K562 (cell line): ENCODE data around the gene ZNF581.

Experiments
- CREM ChIP-seq: IDR thresholded peaks from 2 replicates; pipeline ENCODE4 v1.6.1; 2014; ENCODE audit warnings: antibody characterized with exemption, low read depth
- EGR1 ChIP-seq: fragments of 450-650 bp; conservative IDR thresholded peaks from 2 replicates; pipeline ENCODE4 v1.6.1; 2017; ENCODE audit warnings: mild to moderate bottlenecking
- EP300 ChIP-seq: IDR thresholded peaks from 2 replicates; pipeline ENCODE4 v1.6.1; 2012; ENCODE audit warnings: low read length, improper control_type of control experiment
- ETV6 ChIP-seq, 3 experiments: fragments of 150-350 bp in 1 of 3; sonication (generic) in 1 of 3; formaldehyde crosslinking in 1 of 3; IDR thresholded peaks; 2 replicates each; pipeline versions ENCODE4 v1.6.1 to v1.8.0; 2014 to 2022; ENCODE audit warnings: borderline replicate concordance in 2 of 3, low read depth in 2 of 3, antibody characterized with exemption in 1 of 3, low read length in 1 of 3, mild to moderate bottlenecking in 1 of 3, missing genetic modification reagents in 1 of 3
- MIER1 ChIP-seq: fragments of 450-650 bp; IDR thresholded peaks from 2 replicates; pipeline ENCODE4 v1.6.1; 2016; ENCODE audit warnings: antibody characterized with exemption, mild to moderate bottlenecking, low read depth
- POLR2A ChIP-seq: fragments of 450-650 bp; conservative IDR thresholded peaks from 2 replicates; pipeline ENCODE4 v1.6.1; 2016
- POLR2AphosphoS5 ChIP-seq: IDR thresholded peaks from 2 replicates; pipeline ENCODE4 v1.6.1; 2011; ENCODE audit warnings: mild to moderate bottlenecking, low read depth, low read length, moderate library complexity; ENCODE audit not compliant: control insufficient read depth, insufficient read depth
- SMARCE1 ChIP-seq: fragments of 450-650 bp; IDR thresholded peaks from 2 replicates; pipeline ENCODE4 v1.7.1; 2016; ENCODE audit warnings: mild to moderate bottlenecking
- TF ChIP-seq, protein P1 (sequence below): fragments of 450-650 bp; IDR thresholded peaks from 2 replicates; pipeline ENCODE4 v1.6.1; 2016; ENCODE audit warnings: low read depth, mild to moderate bottlenecking, moderate library complexity
- TF ChIP-seq, protein P2 (sequence below): sonication (generic); formaldehyde crosslinking; IDR thresholded peaks from 2 replicates; pipeline ENCODE4 v1.4.0; 2020; ENCODE audit warnings: mild to moderate bottlenecking, missing genetic modification reagents
- TF ChIP-seq, protein P3 (sequence below), 2 experiments: fragments of 450-650 bp in 1 of 2; IDR thresholded peaks; 2 replicates each; pipeline ENCODE4 v1.6.1; 2011 to 2017; ENCODE audit warnings: low read depth in 2 of 2, antibody characterized with exemption in 1 of 2, borderline replicate concordance in 1 of 2, low read length in 1 of 2, mild to moderate bottlenecking in 1 of 2, mixed read lengths in 1 of 2; ENCODE audit not compliant: control insufficient read depth in 1 of 2
- TF ChIP-seq, protein P4 (sequence below): fragments of 150-350 bp; conservative IDR thresholded peaks from 2 replicates; pipeline ENCODE4 v1.6.1; 2014; ENCODE audit warnings: low read length
- TF ChIP-seq, protein P5 (sequence below), 3 experiments: IDR thresholded peaks in 2 of 3; conservative IDR thresholded peaks in 1 of 3; 2 replicates each; pipeline ENCODE4 v1.5.1; 2011 to 2012; ENCODE audit warnings: low read length in 3 of 3, mild to moderate bottlenecking in 3 of 3, control low read depth in 2 of 3, improper control_type of control experiment in 1 of 3, inconsistent platforms in 1 of 3, low read depth in 1 of 3, mixed read lengths in 1 of 3, moderate library complexity in 1 of 3; ENCODE audit not compliant: insufficient read depth in 2 of 3

DNA sequence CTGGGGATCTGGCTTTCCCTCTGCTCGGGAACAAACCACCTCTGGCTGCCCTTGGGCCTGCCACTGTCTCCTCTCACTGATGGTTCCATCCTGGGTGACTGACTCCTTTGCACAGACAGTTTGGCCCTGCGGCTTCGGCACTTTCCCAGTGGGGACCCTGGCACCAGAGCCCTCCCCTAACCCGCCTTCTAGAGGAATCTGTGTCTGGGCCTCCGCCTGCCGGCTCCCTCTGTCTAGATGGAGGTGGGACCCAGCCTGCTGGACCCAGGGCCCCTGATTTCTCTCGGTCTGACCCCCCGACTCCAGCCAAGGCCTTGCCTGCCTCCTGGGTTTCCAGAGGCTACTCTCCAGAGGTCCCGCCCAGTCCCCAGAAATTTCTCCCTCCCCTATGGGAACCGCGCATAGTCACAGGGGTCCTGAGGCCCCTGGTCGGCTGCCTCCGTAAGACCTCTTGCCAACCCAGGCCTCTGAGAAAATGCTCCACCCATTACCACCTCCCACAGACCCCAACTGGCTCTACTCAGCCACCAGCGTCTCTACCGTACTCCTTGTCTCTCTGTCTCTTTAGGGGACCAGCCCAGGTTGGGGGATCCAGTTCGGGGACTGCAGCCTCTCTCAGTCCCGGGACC is 7.3 kb downstream of the ZNF581 start:
- no peak for TF ChIP-seq EGR1
- TF ChIP-seq, protein P1, sequence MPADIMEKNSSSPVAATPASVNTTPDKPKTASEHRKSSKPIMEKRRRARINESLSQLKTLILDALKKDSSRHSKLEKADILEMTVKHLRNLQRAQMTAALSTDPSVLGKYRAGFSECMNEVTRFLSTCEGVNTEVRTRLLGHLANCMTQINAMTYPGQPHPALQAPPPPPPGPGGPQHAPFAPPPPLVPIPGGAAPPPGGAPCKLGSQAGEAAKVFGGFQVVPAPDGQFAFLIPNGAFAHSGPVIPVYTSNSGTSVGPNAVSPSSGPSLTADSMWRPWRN = no peak
- TF ChIP-seq, protein P2, sequence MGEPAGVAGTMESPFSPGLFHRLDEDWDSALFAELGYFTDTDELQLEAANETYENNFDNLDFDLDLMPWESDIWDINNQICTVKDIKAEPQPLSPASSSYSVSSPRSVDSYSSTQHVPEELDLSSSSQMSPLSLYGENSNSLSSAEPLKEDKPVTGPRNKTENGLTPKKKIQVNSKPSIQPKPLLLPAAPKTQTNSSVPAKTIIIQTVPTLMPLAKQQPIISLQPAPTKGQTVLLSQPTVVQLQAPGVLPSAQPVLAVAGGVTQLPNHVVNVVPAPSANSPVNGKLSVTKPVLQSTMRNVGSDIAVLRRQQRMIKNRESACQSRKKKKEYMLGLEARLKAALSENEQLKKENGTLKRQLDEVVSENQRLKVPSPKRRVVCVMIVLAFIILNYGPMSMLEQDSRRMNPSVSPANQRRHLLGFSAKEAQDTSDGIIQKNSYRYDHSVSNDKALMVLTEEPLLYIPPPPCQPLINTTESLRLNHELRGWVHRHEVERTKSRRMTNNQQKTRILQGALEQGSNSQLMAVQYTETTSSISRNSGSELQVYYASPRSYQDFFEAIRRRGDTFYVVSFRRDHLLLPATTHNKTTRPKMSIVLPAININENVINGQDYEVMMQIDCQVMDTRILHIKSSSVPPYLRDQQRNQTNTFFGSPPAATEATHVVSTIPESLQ (CRISPR knock-in tag) = no peak
- TF ChIP-seq, protein P3, sequence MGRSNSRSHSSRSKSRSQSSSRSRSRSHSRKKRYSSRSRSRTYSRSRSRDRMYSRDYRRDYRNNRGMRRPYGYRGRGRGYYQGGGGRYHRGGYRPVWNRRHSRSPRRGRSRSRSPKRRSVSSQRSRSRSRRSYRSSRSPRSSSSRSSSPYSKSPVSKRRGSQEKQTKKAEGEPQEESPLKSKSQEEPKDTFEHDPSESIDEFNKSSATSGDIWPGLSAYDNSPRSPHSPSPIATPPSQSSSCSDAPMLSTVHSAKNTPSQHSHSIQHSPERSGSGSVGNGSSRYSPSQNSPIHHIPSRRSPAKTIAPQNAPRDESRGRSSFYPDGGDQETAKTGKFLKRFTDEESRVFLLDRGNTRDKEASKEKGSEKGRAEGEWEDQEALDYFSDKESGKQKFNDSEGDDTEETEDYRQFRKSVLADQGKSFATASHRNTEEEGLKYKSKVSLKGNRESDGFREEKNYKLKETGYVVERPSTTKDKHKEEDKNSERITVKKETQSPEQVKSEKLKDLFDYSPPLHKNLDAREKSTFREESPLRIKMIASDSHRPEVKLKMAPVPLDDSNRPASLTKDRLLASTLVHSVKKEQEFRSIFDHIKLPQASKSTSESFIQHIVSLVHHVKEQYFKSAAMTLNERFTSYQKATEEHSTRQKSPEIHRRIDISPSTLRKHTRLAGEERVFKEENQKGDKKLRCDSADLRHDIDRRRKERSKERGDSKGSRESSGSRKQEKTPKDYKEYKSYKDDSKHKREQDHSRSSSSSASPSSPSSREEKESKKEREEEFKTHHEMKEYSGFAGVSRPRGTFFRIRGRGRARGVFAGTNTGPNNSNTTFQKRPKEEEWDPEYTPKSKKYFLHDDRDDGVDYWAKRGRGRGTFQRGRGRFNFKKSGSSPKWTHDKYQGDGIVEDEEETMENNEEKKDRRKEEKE (IDR thresholded peaks at IDR 0.05; ENCODE audit: borderline replicate concordance in 1 of 2, control insufficient read depth in 1 of 2, low read depth in 2 of 2, low read length in 1 of 2) = no peak
- TF ChIP-seq POLR2A = no peak
- TF ChIP-seq, protein P4, sequence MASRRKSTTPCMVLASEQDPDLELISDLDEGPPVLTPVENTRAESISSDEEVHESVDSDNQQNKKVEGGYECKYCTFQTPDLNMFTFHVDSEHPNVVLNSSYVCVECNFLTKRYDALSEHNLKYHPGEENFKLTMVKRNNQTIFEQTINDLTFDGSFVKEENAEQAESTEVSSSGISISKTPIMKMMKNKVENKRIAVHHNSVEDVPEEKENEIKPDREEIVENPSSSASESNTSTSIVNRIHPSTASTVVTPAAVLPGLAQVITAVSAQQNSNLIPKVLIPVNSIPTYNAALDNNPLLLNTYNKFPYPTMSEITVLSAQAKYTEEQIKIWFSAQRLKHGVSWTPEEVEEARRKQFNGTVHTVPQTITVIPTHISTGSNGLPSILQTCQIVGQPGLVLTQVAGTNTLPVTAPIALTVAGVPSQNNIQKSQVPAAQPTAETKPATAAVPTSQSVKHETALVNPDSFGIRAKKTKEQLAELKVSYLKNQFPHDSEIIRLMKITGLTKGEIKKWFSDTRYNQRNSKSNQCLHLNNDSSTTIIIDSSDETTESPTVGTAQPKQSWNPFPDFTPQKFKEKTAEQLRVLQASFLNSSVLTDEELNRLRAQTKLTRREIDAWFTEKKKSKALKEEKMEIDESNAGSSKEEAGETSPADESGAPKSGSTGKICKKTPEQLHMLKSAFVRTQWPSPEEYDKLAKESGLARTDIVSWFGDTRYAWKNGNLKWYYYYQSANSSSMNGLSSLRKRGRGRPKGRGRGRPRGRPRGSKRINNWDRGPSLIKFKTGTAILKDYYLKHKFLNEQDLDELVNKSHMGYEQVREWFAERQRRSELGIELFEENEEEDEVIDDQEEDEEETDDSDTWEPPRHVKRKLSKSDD = no peak
- TF ChIP-seq POLR2AphosphoS5 = no peak
- TF ChIP-seq, protein P5, sequence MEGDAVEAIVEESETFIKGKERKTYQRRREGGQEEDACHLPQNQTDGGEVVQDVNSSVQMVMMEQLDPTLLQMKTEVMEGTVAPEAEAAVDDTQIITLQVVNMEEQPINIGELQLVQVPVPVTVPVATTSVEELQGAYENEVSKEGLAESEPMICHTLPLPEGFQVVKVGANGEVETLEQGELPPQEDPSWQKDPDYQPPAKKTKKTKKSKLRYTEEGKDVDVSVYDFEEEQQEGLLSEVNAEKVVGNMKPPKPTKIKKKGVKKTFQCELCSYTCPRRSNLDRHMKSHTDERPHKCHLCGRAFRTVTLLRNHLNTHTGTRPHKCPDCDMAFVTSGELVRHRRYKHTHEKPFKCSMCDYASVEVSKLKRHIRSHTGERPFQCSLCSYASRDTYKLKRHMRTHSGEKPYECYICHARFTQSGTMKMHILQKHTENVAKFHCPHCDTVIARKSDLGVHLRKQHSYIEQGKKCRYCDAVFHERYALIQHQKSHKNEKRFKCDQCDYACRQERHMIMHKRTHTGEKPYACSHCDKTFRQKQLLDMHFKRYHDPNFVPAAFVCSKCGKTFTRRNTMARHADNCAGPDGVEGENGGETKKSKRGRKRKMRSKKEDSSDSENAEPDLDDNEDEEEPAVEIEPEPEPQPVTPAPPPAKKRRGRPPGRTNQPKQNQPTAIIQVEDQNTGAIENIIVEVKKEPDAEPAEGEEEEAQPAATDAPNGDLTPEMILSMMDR (IDR thresholded peaks at IDR 0.05 in 2 of 3, conservative IDR thresholded peaks at IDR 0.05 in 1 of 3; ENCODE audit: insufficient read depth in 2 of 3, low read depth in 1 of 3, low read length in 3 of 3) = no peak
- TF ChIP-seq MIER1 = no peak
- TF ChIP-seq CREM = no peak
- no peak for TF ChIP-seq SMARCE1
- no peak for TF ChIP-seq ETV6 (IDR thresholded peaks at IDR 0.05; ENCODE audit: borderline replicate concordance in 1 of 2, low read depth in 2 of 2, low read length in 1 of 2)
- TF ChIP-seq ETV6 (CRISPR knock-in tag; IDR thresholded peaks at IDR 0.05; ENCODE audit: borderline replicate concordance) = no peak
- no peak for TF ChIP-seq EP300
